Upper lobe of right lung (tissue), 1 donor: ENCODE results near the gene NCS1. TPM values are rescaled to one million over a fixed set of nuclear protein-coding genes. Genes with fewer than 3 reads are reported as not detected.

ENCODE experiments used
- ATAC-seq: fragments of 200-7000 bp; cut with Tn5 transposase; one replicate; pipeline ENCODE4 v1.9.1; 2020; ENCODE audit warnings: mild to moderate bottlenecking, moderate library complexity
- DNase-seq: peaks from one replicate; pipeline ENCODE4 v3.0.0-alpha.2; 2020
- H3K27ac ChIP-seq: fragments of 200-600 bp; one replicate; pipeline ENCODE4 v1.8.0; 2022
- H3K27me3 ChIP-seq: fragments of 200-600 bp; one replicate; pipeline ENCODE4 v1.8.0; 2022; ENCODE audit warnings: mild to moderate bottlenecking
- H3K36me3 ChIP-seq: fragments of 200-600 bp; one replicate; pipeline ENCODE4 v1.8.0; 2022
- H3K4me1 ChIP-seq: fragments of 200-600 bp; one replicate; pipeline ENCODE4 v1.8.0; 2022
- H3K4me3 ChIP-seq: fragments of 200-600 bp; one replicate; pipeline ENCODE4 v1.8.0; 2022; ENCODE audit warnings: mild to moderate bottlenecking
- H3K9me3 ChIP-seq: fragments of 200-600 bp; one replicate; pipeline ENCODE4 v1.8.0; 2022
- intact Hi-C: fragments of 100-400 bp; cut with DNase I; formaldehyde crosslinking; loops from one replicate; pipeline ENCODE4 v1.11.0; 2022
- total RNA-seq: library from RNA; stranded (reverse); fragmentation: NEBNext Ultra II Directional; extraction: Animal tissue kit (Norgen Biotek cat#: 25700); gene quantifications from one replicate; pipeline ENCODE4 v1.2.1, GENCODE V29; 2021
- TF ChIP-seq, protein P1 (sequence below): fragments of 200-600 bp; IDR thresholded peaks from one replicate; pipeline ENCODE4 v1.8.0; 2022; ENCODE audit warnings: antibody characterized with exemption
- donor health status: DM: no; HTN: yes; CAD: no; lungs with severe emphysema.

Gene NCS1
- total RNA-seq, 1 donor from 2014 or later, result 5.7 TPM

DNA sequence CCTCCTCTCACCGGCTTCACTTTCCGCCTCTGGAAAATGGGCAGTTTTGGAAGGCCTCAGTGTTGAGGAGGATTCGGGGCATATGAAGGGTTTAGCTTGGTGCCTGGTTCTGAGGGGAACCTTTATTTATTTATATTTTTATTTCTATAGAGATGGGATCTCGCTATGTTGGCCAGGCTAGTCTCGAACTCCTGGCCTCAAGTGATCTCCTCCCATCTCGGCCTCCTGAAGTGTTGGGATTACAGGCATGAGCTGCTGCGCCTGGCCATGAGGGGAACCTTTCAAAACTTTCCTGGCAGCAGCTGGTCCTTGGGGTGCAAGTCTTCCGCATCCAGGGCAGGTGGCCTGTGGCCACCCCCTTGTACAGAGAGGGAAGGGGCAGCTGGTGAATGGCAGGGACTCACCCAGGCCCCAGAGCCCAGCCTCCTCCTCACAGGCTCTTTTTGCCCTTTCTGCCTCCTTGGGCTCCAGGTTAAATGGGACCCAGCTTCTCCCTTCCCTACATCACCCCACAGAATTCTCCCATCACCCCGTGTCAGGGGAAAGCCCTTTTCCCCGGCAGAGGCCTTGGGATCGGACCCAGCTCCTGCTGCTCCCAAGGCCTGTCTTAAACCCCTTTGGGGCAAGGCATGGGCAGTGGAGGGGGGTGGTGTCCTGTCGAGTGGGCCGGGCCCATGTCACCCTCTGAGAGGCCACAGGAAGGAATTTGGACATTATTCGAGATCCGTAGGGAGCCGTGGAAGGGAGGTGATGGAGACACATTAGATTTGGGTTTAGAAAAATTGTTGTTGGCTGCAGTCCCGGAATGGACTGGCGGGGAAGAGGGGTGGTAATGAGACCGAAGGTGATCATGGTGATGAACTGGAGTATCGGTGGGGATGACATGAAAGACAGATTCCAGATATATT is 5.9 kb downstream of the NCS1 start:
- H3K9me3 ChIP-seq, result no peaks in the 10 kb centered on the region
- TF ChIP-seq, protein P1, sequence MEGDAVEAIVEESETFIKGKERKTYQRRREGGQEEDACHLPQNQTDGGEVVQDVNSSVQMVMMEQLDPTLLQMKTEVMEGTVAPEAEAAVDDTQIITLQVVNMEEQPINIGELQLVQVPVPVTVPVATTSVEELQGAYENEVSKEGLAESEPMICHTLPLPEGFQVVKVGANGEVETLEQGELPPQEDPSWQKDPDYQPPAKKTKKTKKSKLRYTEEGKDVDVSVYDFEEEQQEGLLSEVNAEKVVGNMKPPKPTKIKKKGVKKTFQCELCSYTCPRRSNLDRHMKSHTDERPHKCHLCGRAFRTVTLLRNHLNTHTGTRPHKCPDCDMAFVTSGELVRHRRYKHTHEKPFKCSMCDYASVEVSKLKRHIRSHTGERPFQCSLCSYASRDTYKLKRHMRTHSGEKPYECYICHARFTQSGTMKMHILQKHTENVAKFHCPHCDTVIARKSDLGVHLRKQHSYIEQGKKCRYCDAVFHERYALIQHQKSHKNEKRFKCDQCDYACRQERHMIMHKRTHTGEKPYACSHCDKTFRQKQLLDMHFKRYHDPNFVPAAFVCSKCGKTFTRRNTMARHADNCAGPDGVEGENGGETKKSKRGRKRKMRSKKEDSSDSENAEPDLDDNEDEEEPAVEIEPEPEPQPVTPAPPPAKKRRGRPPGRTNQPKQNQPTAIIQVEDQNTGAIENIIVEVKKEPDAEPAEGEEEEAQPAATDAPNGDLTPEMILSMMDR, result no peak
- ATAC-seq, result no peak
- peaks cover 5% of the 10 kb centered on the region for H3K4me1 ChIP-seq
- intact Hi-C loops, result no loop called here
- no peaks in the 10 kb centered on the region for H3K27me3 ChIP-seq
- H3K4me3 ChIP-seq, result no peak overlapping the region
- H3K36me3 ChIP-seq, result no peaks in the 10 kb centered on the region
- DNase-seq, result no peak
- H3K27ac ChIP-seq, result no peak overlapping the region

DNA sequence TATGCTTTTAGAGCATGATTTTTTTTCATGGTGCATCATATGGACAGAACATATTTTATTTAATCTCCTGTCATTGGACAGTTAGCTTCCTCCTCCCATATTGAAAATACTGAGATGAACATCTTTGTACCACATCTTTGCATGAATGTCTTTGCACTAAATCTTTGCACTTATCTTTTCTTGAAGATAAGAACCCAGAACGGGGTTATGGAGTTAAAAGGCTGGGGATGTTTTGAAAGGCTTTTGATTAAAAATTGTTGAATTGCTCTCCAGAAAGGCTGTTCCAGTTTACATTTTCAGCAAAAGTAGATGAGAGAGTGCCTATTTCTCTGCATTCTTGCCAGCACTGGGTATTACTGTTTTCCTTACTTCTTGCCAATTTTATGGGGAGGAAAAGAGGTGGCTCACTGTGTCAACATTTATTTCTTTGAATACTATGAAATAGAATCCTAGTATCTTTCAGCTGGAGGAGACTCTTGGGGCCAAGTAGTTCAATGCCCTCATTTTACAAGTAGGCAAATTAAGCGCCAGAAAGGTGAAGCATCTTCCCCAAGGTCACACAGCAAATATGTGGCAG is 7.2 kb downstream of the NCS1 start:
- no peaks in the 10 kb centered on the region for H3K27me3 ChIP-seq
- no peaks in the 10 kb centered on the region for H3K36me3 ChIP-seq
- no peaks in the 10 kb centered on the region for H3K9me3 ChIP-seq
- no peak overlapping the region for H3K27ac ChIP-seq
- intact Hi-C loops, result no loop called here
- DNase-seq (no peak), ATAC-seq (no peak)
- TF ChIP-seq, protein P1, result no peak
- H3K4me3 ChIP-seq, result no peak overlapping the region
- no peaks in the 10 kb centered on the region for H3K4me1 ChIP-seq

DNA sequence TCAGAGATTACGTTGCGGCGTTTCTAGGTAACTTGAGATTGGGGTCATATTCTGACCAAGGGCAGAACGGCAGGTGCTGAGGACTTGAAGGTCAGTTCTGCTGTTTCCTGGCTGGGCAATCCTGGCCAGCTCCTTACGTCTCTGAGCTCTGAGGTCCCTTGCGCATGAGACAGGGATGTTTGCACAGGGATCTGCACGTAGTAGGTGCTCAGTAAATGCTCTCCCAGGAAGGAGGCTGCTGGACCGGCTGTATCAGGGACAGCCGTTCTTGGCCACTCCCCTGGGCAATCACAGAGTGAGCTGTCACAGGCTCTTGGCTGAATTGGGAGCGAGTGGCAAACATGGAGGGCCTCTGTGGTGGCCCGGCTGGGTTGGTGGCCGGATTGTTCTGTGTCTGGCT is 8.3 kb downstream of the NCS1 start:
- no peaks in the 10 kb centered on the region for H3K4me1 ChIP-seq
- intact Hi-C loops, result no loop called here
- TF ChIP-seq, protein P1, result no peak

DNA sequence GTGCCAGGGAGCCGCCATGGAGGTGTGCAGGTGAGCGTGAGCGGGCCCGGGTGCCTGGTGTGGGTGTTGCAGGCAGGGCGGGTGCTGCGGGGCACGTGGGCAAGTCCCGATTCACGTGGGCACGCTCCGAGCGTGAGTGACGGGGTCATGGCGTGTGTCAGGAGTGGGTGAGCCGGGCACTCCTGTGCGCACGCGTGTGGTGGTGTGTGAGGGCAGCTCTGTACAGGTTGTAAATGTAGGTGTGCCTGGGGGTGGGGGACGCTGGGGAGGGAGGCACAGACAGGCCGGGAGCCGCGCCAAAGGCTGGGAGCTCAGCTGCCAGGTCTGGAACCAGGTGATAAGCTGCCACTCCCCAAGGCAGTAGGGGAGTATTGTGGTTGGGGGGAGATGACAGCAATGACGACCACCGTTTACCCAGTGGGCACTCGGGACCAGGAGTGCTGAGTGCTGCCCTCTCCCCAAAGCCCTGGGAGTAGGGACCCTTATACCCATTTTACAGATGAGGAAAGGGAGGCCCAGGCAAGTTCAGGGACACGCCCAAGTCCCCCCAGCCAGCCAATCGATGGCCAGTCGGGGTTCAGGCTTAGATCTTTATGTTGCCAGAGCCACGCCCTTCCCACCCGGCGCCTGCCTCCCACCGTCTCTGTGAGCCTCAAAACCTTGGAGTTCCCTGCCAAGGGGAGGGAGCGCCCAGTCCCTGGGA is 9.6 kb downstream of the NCS1 start:
- Histone ChIP-seq H3K27me3 (no peaks in the 10 kb centered on the region), H3K9me3 (no peaks in the 10 kb centered on the region), H3K36me3 (no peaks in the 10 kb centered on the region), H3K27ac (no peak overlapping the region), H3K4me1 (no peaks in the 10 kb centered on the region), H3K4me3 (no peak overlapping the region)
- TF ChIP-seq, protein P1, result no peak
- DNase-seq (no peak), ATAC-seq (no peak)
- intact Hi-C loops, result no loop called here

More for the DNA sequence above, 8.3 kb downstream of the NCS1 start:
- Histone ChIP-seq H3K36me3 (no peaks in the 10 kb centered on the region), H3K27ac (no peak overlapping the region), H3K4me3 (no peak overlapping the region), H3K9me3 (no peaks in the 10 kb centered on the region), H3K27me3 (no peaks in the 10 kb centered on the region)
- DNase-seq (no peak), ATAC-seq (no peak)

DNA sequence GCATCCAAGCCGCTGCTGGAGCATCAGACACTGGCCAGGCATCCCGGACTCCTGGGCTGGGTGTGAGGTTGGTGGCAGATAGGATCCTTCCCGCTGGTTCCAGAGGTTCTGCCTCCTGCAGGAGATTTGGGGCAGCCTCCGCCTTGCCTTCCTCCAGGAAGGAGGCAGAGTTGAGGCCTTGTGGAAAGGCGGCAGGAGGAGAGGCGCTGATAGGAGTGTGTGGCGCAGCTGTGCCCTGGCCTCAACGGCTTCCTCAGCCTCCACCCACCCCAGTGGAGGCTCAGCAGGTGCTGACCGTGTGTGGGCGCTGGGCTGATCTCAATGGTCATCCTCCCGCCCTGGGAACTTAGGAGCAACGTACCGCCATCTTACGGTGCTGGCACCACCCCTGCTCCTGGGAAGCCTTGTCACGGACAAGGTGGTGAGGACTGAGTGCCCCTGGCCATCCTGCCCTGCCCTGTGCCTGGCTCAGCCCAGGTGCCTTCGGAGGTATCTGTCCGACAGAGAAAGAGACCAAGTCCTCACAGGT is 10.2 kb downstream of the NCS1 start:
- no peaks in the 10 kb centered on the region for H3K9me3 ChIP-seq
- no peak for ATAC-seq
- intact Hi-C loops, result no loop called here
- TF ChIP-seq, protein P1, result no peak
- H3K36me3 ChIP-seq, result no peaks in the 10 kb centered on the region
- DNase-seq, result no peak
- H3K4me1 ChIP-seq, result no peaks in the 10 kb centered on the region
- no peak overlapping the region for H3K4me3 ChIP-seq
- H3K27me3 ChIP-seq, result no peaks in the 10 kb centered on the region
- H3K27ac ChIP-seq, result no peak overlapping the region
